Endothelial cell of umbilical vein (primary cell): ENCODE results near the gene DVL1. TPM values are rescaled to one million over a fixed set of nuclear protein-coding genes. Genes with fewer than 3 reads are reported as not detected.

Experiments
- BruUV-seq: library from RNA; stranded (reverse); fragments of 400-500 nt; replicated peaks from 2 replicates; lab custom pipeline; 2021; lab: Mats Ljungman, UMichigan
- CTCF ChIA-PET: fragments of 300-600, 350-600 bp; sonication (Branson Sonifier 250); formaldehyde crosslinking; loops from one replicate; lab custom pipeline; 2021; ENCODE audit warnings: antibody characterized with exemption, inconsistent platforms; lab: Charles Lee
- POLR2A ChIA-PET: fragments of 300-600, 350-600 bp; sonication (Branson Sonifier 250); formaldehyde crosslinking; loops from one replicate; lab custom pipeline; 2021; ENCODE audit warnings: antibody characterized with exemption, inconsistent platforms; lab: Charles Lee
- DNase-seq: peaks from one replicate; pipeline ENCODE4 v3.0.0-alpha.2; 2011; ENCODE audit warnings: low read depth, low spot score
- FAIRE-seq: peaks from 2 replicates; lab custom pipeline; 2011; peaks lifted over from hg19 to GRCh38; lab: Jason Lieb, UNC
- H2AFZ ChIP-seq: 2 replicates; pipeline ENCODE4 v1.6.0; 2012; ENCODE audit warnings: low read depth, low read length, control low read depth, inconsistent platforms
- H3K27ac ChIP-seq: 2 replicates; pipeline ENCODE4 v1.5.1; 2011; ENCODE audit warnings: low read depth, mild to moderate bottlenecking, control low read depth, low read length, moderate library complexity; ENCODE audit not compliant: insufficient read depth
- H3K27me3 ChIP-seq, 2 experiments: 2 replicates each; pipeline versions ENCODE4 v1.6.0 to v1.6.1; 2011; ENCODE audit warnings: low read length in 2 of 2, mixed read lengths in 1 of 2; ENCODE audit not compliant: control insufficient read depth in 2 of 2, insufficient read depth in 2 of 2
- H3K36me3 ChIP-seq, 2 experiments: 2 replicates in 1 of 2; 3 replicates in 1 of 2; pipeline ENCODE4 v1.5.1; 2011; ENCODE audit warnings: low read length in 2 of 2, mild to moderate bottlenecking in 1 of 2, moderate library complexity in 1 of 2; ENCODE audit not compliant: control insufficient read depth in 2 of 2, insufficient read depth in 2 of 2; ENCODE audit errors: extremely low read depth in 1 of 2
- H3K4me1 ChIP-seq: 3 replicates; pipeline ENCODE4 v1.5.1; 2011; ENCODE audit warnings: mild to moderate bottlenecking, low read length; ENCODE audit not compliant: control insufficient read depth, insufficient read depth; ENCODE audit errors: extremely low read depth
- H3K4me2 ChIP-seq: 2 replicates; pipeline ENCODE4 v1.6.1; 2011; ENCODE audit warnings: low read length, control low read depth, mixed read lengths; ENCODE audit not compliant: insufficient read depth
- H3K4me3 ChIP-seq, 3 experiments: fragments of 200-600 bp in 1 of 3; sonication (generic), shearing (Covaris generic) in 1 of 3; replicated peaks in 1 of 3; 2 replicates each; pipeline ENCODE4 v1.5.1; 2011 to 2016; ENCODE audit warnings: control low read depth in 3 of 3, low read length in 3 of 3, mild to moderate bottlenecking in 2 of 3, inconsistent platforms in 1 of 3, low read depth in 1 of 3, moderate library complexity in 1 of 3; ENCODE audit not compliant: insufficient read depth in 1 of 3
- H3K79me2 ChIP-seq: 2 replicates; pipeline ENCODE4 v1.6.0; 2012; ENCODE audit warnings: low read length, inconsistent platforms; ENCODE audit not compliant: control insufficient read depth, insufficient read depth
- H3K9ac ChIP-seq: replicated peaks from 2 replicates; pipeline ENCODE3; 2011; ENCODE audit warnings: low read length, control low read depth; ENCODE audit not compliant: insufficient read depth; ENCODE audit errors: extremely low read depth
- H3K9me1 ChIP-seq: replicated peaks from 3 replicates; pipeline ENCODE4 v1.6.0; 2011; ENCODE audit warnings: mild to moderate bottlenecking, low read length; ENCODE audit not compliant: control insufficient read depth, insufficient read depth; ENCODE audit errors: extremely low read depth
- H3K9me3 ChIP-seq: replicated peaks from 2 replicates; pipeline ENCODE4 v1.5.1; 2012; ENCODE audit warnings: low read length, inconsistent platforms; ENCODE audit not compliant: control insufficient read depth, insufficient read depth
- H4K20me1 ChIP-seq: replicated peaks from 2 replicates; pipeline ENCODE3; 2011; ENCODE audit warnings: mild to moderate bottlenecking, low read length; ENCODE audit not compliant: control insufficient read depth, insufficient read depth; ENCODE audit errors: extremely low read depth
- EZH2 ChIP-seq: IDR thresholded peaks from 2 replicates; pipeline ENCODE4 v1.6.1; 2012; ENCODE audit warnings: borderline replicate concordance, low read depth, mild to moderate bottlenecking, moderate library complexity, low read length, inconsistent platforms; ENCODE audit not compliant: severe bottlenecking
- FOS ChIP-seq: IDR thresholded peaks from 2 replicates; pipeline ENCODE4 v1.6.1; 2011; ENCODE audit warnings: mild to moderate bottlenecking, low read length, moderate library complexity, borderline replicate concordance; ENCODE audit not compliant: insufficient read depth
- JUN ChIP-seq: IDR thresholded peaks from 2 replicates; pipeline ENCODE4 v1.6.1; 2011; ENCODE audit warnings: borderline replicate concordance, low read depth; ENCODE audit not compliant: insufficient read length, insufficient read depth
- MYC ChIP-seq: IDR thresholded peaks from one replicate; pipeline ENCODE4 v1.6.1; 2011; ENCODE audit warnings: mild to moderate bottlenecking, low read depth, low read length
- POLR2A ChIP-seq: IDR thresholded peaks from 2 replicates; pipeline ENCODE4 v1.6.1; 2012; ENCODE audit warnings: low read depth, mild to moderate bottlenecking, control low read depth, low read length
- POLR2AphosphoS5 ChIP-seq: IDR thresholded peaks from 2 replicates; pipeline ENCODE4 v1.6.1; 2012; ENCODE audit warnings: low read depth, mild to moderate bottlenecking, control low read depth, low read length, moderate library complexity; ENCODE audit not compliant: insufficient read depth
- dilution Hi-C: fragments of 300-500 bp; cut with MboI; formaldehyde crosslinking; loops from one replicate; pipeline ENCODE4 v1.15.0; 2019; ENCODE audit warnings: low sequenced_read_pairs; ENCODE audit not compliant: extremely low pct_ligation_motif_present
- intact Hi-C: fragments of 100-400 bp; cut with micrococcal nuclease; formaldehyde crosslinking; loops from one replicate; pipeline ENCODE4 v1.10.0; 2022
- polyA plus RNA-seq, 4 experiments: library from polyadenylated mRNA; depleted of rRNA in 3 of 4; stranded (reverse) in 3 of 4; unstranded in 1 of 4; fragments of >200 nt; gene quantifications; 2 replicates each; pipeline versions ENCODE4 v1.2.1 to v1.2.3, GENCODE V29; 2011 to 2012; ENCODE audit warnings: missing spikeins in 1 of 4
- total RNA-seq: library from RNA; stranded (reverse); gene quantifications from 2 replicates; pipeline ENCODE4 v1.2.3, GENCODE V29; 2021
- TF ChIP-seq, protein P1 (sequence below), 2 donors: IDR thresholded peaks; 1 replicate in 1 of 2; 2 replicates in 1 of 2; pipeline ENCODE4 v1.5.1; 2011; ENCODE audit warnings: low read length in 2 of 2, mild to moderate bottlenecking in 2 of 2, moderate library complexity in 2 of 2, control low read depth in 1 of 2, inconsistent platforms in 1 of 2, low read depth in 1 of 2; ENCODE audit not compliant: insufficient read depth in 1 of 2; ENCODE audit errors: extremely low read depth in 1 of 2
- TF ChIP-seq, protein P2 (sequence below): IDR thresholded peaks from 2 replicates; pipeline ENCODE4 v1.6.1; 2011; ENCODE audit not compliant: insufficient read depth, insufficient read length

Gene DVL1
- total and polyA plus RNA-seq, 2 donors (not counting 3 experiments of a cell fraction or from before 2014, with no cell fraction given): 26.8 to 36.5 TPM

DNA sequence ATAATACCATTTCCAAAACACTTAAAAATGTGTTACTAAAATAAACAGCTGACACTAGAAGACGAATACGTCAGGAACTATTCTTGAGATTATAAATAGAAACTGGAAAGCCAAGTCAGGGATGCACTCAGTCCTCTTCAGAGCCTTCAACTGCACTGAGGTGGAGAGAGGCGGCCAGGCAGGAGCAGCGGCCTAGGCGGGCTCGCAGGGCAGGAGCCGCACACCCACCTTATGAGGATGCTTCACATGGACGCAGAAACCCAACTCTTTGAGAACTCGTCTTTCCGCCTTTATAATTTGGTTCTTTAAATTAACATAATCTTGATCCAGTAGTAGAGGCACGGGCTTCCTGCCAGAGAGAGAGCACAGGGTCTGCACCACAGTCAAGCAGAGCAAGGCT, 45.9 kb upstream of the DVL1 start:
- Histone ChIP-seq H3K27ac (no peak overlapping the region), H3K27me3 (no peaks in the 10 kb centered on the region), H3K9me1 (no peaks in the 10 kb centered on the region), H3K4me2 (no peak overlapping the region), H3K9me3 (no peaks in the 10 kb centered on the region), H4K20me1 (no peaks in the 10 kb centered on the region), H3K4me1 (peaks cover 15% of the 10 kb centered on the region), H3K36me3 (peaks cover 23 to 40% of the 10 kb centered on the region in 2 experiments), H3K79me2 (peaks cover 52% of the 10 kb centered on the region), H3K4me3 (no peak overlapping the region), H3K9ac (no peak overlapping the region), H2AFZ (no peak overlapping the region)
- dilution Hi-C loops (no loop called here), intact Hi-C loops (no loop called here)
- ChIA-PET CTCF (no interaction called here), POLR2A (interaction anchor here (0.7 kb wide), 1 partner anchor 81 kb away, joined by 3 read pairs; no protein-coding TSS in a partner anchor)
- FAIRE-seq: no peak
- TF ChIP-seq POLR2A (no peak), MYC (no peak), EZH2 (no peak), POLR2AphosphoS5 (no peak), FOS (no peak)
- TF ChIP-seq, protein P1, sequence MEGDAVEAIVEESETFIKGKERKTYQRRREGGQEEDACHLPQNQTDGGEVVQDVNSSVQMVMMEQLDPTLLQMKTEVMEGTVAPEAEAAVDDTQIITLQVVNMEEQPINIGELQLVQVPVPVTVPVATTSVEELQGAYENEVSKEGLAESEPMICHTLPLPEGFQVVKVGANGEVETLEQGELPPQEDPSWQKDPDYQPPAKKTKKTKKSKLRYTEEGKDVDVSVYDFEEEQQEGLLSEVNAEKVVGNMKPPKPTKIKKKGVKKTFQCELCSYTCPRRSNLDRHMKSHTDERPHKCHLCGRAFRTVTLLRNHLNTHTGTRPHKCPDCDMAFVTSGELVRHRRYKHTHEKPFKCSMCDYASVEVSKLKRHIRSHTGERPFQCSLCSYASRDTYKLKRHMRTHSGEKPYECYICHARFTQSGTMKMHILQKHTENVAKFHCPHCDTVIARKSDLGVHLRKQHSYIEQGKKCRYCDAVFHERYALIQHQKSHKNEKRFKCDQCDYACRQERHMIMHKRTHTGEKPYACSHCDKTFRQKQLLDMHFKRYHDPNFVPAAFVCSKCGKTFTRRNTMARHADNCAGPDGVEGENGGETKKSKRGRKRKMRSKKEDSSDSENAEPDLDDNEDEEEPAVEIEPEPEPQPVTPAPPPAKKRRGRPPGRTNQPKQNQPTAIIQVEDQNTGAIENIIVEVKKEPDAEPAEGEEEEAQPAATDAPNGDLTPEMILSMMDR (IDR thresholded peaks at IDR 0.05; ENCODE audit: extremely low read depth in 1 of 2, insufficient read depth in 1 of 2, low read depth in 1 of 2, low read length in 2 of 2): no peak
- no peak for DNase-seq
- BruUV-seq: no TSS peak

DNA sequence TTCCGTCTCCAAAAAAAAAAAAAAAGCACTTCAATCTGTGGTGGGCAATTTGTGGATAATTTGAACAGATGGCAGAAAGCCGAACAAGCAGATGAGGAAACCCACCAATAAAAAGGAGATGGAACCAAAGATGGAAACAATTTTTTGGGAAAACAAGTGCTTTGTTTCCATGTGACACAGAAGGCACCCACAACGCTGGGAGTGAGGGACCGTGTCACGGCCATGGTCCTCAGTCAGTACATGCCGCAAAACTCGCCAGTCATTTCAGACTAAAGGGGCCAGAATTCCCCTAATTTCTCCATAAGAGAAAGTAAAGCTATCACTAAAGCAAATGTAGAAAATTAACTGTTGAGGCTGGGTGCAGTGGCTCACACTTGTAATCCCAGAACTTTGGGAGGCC, 44.9 kb upstream of the DVL1 start:
- Histone ChIP-seq H3K27me3 (no peaks in the 10 kb centered on the region), H2AFZ (no peak overlapping the region), H3K9ac (no peak overlapping the region), H3K27ac (no peak overlapping the region), H3K4me2 (no peak overlapping the region), H3K9me3 (no peaks in the 10 kb centered on the region), H3K4me1 (peaks cover 13% of the 10 kb centered on the region), H4K20me1 (no peaks in the 10 kb centered on the region), H3K9me1 (no peaks in the 10 kb centered on the region), H3K36me3 (peaks cover 30 to 49% of the 10 kb centered on the region in 2 experiments), H3K4me3 (no peak overlapping the region), H3K79me2 (peaks cover 45% of the 10 kb centered on the region)
- BruUV-seq: no TSS peak
- TF ChIP-seq, protein P2, sequence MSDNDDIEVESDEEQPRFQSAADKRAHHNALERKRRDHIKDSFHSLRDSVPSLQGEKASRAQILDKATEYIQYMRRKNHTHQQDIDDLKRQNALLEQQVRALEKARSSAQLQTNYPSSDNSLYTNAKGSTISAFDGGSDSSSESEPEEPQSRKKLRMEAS: no peak
- TF ChIP-seq FOS (no peak), POLR2AphosphoS5 (no peak), POLR2A (no peak), JUN (no peak)
- CTCF ChIA-PET: no interaction called here
- dilution Hi-C loops: no loop called here
- POLR2A ChIA-PET: no interaction called here
- intact Hi-C loops: no loop called here
- FAIRE-seq (no peak), DNase-seq (no peak)
